NCI-H524 (cell line): ENCODE results near the gene LRRC38.
A peak's percentile ranks its signal among the peaks of the same experiment; 100 is the strongest.
"Not testable (repeated sequence)": the region's sequence is repeated elsewhere in the genome, so short reads cannot be mapped to it uniquely, and the experiment has no call there.

Source experiments
- DNase-seq, 2 experiments: peaks; one replicate each; lab custom pipeline; 2025; lab: John Stamatoyannopoulos, UW

Gene LRRC38

DNA sequence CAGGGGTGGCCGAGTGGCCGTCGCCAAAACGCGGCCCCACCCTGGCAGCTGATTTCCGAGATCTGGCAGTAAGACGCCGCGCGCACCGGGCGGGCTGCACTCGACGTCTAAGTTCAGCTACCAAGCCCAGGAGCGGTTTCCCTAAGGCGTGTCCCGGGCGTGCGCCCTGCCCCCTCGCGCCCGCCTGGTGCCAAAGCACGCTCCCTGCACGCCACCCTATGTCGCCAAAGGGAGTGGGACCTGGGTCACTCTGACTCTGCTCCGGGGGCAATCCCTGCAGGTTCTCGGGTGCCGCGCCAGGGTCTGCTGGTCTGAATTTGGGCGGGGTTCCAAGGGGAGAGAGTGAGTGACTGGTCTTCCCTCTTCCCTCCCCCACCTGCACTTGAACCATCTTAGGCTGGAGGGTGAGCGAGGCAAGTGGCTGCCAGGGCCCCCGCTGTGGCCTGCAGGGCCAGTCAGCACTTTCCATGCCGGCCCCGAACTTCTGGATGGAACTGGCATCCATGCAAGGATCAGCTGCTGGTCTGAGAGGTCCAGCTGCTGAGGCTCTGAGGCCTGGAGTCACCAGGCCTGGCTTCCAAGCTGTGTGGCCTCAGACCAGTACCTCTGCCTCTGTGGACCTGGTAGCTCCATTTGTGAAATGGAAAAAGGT lies at the start of gene LRRC38:
LRRC38 (minus strand) TSS at position 109 of the 652 bp plus-strand sequence. CDS start 410 bp downstream, outside the sequence.
- peak in 1 of 2 experiments; percentile 64 for DNase-seq

DNA sequence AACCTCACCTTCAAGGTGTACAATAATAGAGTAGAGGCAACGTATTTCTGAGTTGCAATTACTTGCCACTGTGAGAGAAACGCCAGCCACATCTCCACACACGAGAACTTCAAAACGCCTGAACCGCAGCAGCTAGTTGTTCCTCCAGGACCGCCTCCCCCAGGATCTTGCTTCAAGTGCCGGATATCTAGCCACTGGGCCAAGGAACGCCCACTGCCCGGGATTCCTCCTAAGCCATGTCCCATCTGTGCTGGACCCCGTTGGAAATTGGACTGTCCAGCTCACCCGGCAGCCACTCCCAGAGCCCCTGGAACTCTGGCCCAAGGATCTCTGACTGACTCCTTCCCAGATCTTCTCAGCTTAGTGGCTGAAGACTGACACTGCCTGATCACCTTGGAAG lies 49.2 kb upstream of the LRRC38 start:
- DNase-seq = not testable (repeated sequence)

DNA sequence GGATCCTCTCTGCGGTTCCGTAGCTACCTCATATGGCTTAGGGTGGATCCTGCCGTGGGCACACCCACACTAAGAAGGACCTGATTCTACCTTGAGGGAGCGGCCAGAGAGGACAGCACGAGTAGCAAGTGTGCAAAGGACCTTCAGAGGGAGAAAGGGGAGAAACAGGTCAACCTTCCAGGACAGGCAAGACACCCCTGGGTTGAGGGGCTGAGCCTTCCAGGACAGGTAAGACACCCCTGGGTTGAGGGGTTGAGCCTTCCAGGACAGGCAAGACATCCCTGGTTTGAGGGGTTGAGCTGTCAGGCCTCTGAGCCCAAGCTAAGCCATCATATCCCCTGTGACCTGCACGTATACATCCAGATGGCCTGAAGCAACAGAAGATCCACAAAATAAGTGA lies 46.7 kb upstream of the LRRC38 start:
- DNase-seq = no peak

GRCh38 chr1:13556224-13556764 lies 42.5 kb upstream of the LRRC38 start:
- DNase-seq = no peak

GRCh38 chr1:13554798-13555197 lies 41.0 kb upstream of the LRRC38 start:
- DNase-seq = no peak

DNA sequence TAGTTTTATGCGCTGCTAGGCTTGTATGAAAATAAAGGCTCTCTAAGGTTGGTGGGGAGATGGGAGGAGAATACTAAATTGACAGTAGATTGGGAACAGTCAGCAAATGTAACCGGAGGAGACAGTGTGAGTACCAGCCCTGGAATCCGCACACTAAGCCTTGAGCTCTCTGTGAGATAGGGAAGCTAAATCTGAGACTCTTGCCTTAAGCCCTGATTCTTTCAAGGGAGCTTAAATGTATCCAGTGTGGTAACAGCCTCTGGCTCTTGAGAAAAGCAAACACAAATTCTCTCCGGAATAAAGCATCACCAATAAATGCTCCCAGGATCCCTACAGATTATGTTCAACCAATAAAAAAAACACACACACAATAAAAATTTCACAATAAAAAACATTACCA lies 36.9 kb upstream of the LRRC38 start:
- DNase-seq = no peak

DNA sequence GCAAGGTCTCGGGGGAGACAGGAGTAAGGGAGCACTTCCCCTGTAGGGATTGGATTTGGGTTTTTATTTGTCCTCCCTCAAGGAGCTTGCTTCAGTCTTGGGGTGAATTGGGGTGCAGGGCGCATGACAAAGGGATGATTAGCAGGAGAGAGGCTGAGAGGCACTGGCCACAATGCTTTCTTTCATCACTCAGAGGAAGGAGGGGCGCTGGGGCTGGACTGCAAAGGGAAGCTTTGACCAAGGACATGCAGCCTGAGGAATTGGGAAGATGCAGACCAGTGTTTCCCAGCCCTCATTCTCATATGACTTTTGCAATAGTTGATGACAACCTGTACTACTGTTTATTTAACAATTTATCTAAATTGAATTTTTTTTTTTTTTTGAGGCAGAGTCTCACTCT lies 35.7 kb upstream of the LRRC38 start:
- DNase-seq = no peak

DNA sequence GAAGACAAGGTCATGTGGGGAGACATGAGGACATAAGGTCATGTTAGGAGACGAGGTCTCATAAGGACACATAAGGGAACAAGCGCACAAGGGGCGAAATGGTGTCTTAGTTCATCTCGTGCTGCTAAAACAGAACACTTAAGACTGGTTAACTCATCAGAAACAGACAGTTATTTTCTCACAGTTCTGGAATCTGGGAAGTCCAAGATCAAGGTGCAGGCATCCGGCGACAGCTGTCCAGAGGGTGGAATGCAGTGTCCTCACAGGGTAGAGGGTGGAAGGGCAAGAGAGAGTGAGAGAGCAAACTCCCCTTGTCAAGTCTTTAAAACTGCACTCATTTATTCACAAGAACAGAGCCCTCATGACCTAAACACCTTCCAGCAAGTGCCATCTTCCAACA lies 35.2 kb upstream of the LRRC38 start:
- no peak for DNase-seq

DNA sequence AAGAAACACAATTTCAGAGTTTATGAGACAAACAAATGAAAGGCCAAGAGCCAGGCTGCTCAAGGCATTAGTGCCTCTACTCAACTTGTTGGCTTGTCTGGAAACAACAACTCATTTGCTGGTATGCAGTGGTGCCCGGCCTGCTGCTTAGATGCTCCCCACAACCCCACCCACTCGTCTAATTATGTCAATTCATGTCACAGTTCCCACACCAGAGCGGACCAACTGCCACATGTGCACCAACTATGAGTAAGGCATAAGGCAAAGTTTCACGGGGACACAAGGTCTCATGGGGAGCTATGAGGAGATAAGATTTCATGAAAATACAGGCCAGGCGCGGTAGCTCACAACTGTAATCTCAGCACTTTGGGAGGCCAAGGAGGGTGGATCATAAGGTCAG lies 34.5 kb upstream of the LRRC38 start:
- no peak for DNase-seq

GRCh38 chr1:13546791-13547190 lies 33.0 kb upstream of the LRRC38 start:
- DNase-seq = no peak

DNA sequence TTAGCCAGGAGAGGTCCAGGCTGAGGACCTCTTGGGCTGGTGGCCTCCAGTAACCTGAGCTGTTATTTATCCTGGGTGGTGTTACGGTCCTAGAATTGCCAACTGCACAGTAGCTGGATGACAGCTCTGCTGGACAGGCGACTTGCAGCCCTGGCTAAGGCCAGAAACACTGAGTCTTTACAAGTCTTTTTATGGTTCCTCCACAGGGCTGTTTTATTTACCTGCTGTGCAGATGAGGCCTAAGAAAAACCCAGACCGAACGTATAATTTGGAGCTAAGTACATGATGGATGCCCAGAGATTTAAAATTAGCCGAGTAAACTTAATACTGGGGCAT lies 30.4 kb upstream of the LRRC38 start:
- DNase-seq = no peak

GRCh38 chr1:13543451-13544220 lies 29.8 kb upstream of the LRRC38 start:
- DNase-seq = no peak

- no peak for DNase-seq
These were observed 27.8 kb upstream of the LRRC38 start for GRCh38 chr1:13541435-13542215.

DNA sequence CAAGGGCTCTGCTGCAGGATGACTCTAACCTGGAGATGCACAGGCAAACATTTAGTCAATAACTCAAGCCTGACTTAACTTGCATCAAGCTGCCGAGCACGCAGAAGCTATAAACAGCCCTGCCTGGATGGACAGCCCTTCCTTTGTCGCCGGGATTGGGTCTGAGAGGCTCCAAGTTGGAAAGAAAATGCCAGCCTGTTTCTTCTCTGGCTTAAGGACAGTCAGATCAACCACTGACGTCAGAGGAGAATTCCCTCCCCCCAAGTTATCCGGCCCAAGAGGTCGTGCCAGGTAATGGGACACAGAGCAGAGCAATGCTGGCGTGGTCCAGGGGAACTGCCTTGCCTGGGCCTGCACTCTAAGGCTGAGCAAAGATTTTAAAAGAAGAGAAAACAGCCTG lies 27.1 kb upstream of the LRRC38 start:
- DNase-seq = no peak

GRCh38 chr1:13539683-13540082 lies 25.9 kb upstream of the LRRC38 start:
- no peak for DNase-seq

DNA sequence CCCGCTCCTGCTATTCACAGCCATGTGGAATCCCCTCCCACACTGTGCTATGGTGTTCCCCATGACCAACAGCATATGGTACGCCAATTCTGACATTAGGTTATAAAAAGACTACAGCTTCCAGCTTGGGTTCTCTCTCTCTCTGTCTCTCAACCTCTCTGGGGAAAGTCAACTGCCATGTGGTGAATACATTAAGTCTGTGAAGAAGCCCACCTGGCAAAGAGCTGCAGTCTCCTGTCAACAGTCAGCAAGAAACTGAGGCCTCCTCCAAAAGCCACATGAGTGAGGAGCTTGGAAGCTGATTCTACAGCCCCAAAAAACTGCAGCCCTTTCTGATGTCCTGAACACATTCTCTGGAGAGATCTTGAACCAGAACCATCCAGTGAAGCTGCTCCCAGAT lies 25.0 kb upstream of the LRRC38 start:
- no peak for DNase-seq

- peak; percentile 58 to 76 for DNase-seq
These were observed 22.8 kb upstream of the LRRC38 start for GRCh38 chr1:13536571-13536970.

DNA sequence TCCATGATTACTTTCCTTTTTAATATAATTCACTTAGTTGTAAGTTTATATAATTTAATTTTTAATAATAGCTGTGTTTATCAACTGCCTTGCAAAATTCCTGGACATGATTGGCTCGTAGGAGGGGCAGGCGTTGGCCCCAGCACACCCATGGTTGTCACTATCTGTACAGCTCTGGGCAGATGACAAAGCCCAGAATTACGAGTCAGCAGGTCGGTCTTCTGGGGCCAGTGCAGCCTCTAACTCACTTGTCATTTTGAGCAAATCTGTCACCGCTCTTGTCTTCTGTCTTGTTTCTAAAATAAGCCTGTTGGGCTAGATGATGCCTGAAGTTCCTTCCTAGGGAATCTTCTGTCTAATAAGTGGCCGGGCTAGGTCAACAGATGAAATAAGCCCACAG lies 21.4 kb upstream of the LRRC38 start:
- no peak for DNase-seq

GRCh38 chr1:13528320-13528719 lies 14.5 kb upstream of the LRRC38 start:
- DNase-seq = no peak

GRCh38 chr1:13523780-13524477 lies 10.1 kb upstream of the LRRC38 start:
- DNase-seq = no peak

GRCh38 chr1:13520985-13521384 lies 7.2 kb upstream of the LRRC38 start:
- DNase-seq = no peak

GRCh38 chr1:13517193-13517812 lies 3.5 kb upstream of the LRRC38 start:
- DNase-seq = peak in 1 of 2 experiments; percentile 44
